ENCODE results near the gene STK16. TPM values are rescaled to one million over a fixed set of nuclear protein-coding genes. Genes with fewer than 3 reads are reported as not detected.

The STK16 gene
- total RNA-seq, 1 experiment from 2014 or later, result 45.2 TPM

DNA sequence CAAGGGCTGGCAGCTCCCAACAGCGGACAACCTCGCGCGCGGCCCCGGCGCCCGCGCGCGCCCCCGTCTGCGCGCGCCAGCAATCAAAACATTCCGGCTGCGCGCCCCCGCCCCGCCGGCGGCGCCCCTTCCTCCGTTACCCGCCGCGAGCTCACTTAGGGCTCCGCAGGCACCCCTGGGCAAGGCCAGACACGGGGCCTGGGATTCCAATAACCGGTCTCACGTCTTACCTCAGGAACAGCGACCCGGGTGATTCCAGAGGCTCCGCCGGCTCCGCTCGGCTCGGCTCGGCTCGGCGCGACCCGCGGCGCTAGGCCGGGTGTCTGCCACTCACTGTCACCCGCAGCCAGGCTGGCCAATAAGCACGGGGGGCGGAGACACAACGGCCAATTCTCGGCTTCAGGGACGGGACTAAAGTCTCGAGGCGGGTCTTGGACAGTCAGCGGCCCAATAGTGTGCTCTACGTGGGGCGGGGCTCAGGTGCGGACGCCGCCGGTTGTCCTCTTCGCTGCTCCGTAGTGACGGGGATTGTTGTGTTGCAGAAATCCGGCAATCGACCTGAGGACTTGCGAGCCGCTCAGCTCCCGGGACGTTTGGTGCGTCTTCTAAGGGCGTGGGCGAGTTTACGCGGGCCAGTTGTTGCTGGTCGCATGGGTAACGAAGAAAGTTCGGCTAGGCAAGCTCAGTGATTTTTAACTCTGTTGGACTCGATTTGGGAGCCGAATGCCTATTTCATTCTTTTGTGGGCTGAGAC, 15.8 kb upstream of the STK16 start, which contains the start of the genes ANKZF1 and ATG9A:
TSS of gene ANKZF1 (plus strand) at position 502 of the 754 bp plus-strand sequence. CDS start 452 bp downstream, outside the sequence.
TSS of gene ATG9A (minus strand) at position 332 of the 754 bp plus-strand sequence. CDS start 1,612 bp downstream, outside the sequence.
- in situ Hi-C loops (cut with HindIII; ENCODE audit: low pct_unique_long_range_greater_than_20kb, low sequenced_read_pairs), result no loop called here

DNA sequence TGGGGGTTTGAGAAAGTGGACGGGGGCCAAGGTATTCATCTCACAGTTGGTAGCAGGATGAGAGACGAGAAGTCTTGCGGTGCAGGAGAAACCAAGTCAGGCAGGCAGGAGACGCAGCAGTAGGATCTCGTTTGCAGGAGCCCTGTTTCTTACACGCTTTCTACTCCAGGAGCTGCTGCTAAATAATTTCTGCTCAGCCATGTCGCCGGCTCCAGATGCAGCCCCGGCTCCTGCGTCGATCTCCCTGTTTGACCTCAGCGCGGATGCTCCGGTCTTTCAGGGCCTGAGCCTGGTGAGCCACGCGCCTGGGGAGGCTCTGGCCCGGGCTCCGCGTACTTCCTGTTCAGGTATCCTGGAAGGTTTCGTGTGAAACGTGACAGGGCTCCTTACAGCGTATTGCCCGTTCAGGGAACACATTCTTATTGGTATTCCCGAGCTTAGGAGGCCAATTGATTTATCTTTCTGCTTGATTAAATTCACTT, 15.2 kb upstream of the STK16 start:
- DNase-seq (ENCODE audit: low read depth), result peak; percentile 54

More for the DNA sequence above, 15.8 kb upstream of the STK16 start, which contains the start of the genes ANKZF1 and ATG9A:
- DNase-seq (ENCODE audit: low read depth), result peak; percentile 96

DNA sequence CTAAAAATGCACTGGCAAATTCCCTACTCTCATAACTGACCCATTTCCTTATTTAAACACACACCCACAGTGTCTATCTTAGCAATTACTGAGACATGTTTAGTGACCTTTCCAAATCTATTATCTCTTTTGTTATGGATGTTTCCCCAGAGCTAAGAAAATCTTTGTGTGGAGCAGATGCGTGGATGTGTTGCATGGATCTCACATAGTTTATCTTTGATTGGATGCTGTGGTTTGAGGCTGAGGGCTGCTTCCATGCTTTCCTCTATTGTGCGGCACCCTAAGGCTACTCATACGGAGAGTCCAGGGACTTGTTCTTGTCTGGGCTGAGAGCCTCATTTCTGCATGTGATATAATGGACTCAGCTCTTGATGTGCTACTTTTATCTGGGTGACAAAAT, 10.9 kb upstream of the STK16 start:
- in situ Hi-C loops (cut with HindIII; ENCODE audit: low pct_unique_long_range_greater_than_20kb, low sequenced_read_pairs), result no loop called here
- DNase-seq (ENCODE audit: low read depth), result no peak

More for the DNA sequence above, 15.2 kb upstream of the STK16 start:
- in situ Hi-C loops (cut with HindIII; ENCODE audit: low pct_unique_long_range_greater_than_20kb, low sequenced_read_pairs), result no loop called here

DNA sequence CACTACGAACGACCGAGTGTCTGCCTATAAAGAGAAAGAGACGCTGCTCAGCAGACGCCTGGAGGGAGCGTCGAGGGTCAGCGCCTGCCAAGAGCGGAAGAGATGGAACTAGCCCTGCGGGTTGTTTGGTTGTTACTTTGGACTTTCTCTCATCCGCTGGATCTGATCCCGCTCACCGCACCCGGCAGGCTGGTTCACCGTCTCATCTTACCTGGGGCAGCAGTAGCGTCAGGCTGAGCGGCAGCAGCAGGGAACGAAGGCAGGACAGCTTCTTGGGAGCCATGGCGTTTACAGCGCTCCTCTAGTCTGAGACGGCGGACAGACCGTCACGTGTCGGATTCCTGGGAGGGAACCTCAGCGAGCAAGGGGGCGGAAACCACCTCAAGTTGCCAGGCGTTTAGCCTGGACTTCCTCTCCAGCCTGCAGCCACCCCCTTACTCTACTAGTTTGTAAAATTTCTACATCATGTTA, 2.0 kb upstream of the STK16 start:
- in situ Hi-C loops (cut with HindIII; ENCODE audit: low pct_unique_long_range_greater_than_20kb, low sequenced_read_pairs), result no loop called here
- DNase-seq (ENCODE audit: low read depth), result no peak

DNA sequence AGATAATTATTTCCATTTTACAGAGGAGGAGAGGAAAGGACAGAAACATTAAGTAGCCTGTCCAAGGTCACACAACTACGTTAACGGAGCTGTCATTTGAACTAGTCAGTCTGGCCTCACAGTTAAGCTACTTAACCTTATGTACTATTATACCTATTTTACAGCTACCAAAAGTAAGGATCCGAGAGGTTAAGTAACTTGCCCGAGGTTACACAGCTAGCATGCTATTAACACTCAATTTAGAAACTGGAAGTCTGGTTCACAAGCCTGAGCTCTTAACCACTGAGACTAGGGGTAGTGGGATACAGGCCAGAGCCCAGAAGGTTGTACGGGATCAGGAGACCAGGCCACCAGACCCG, 511 bp upstream of the STK16 start:
- in situ Hi-C loops (cut with HindIII; ENCODE audit: low pct_unique_long_range_greater_than_20kb, low sequenced_read_pairs), result no loop called here
- DNase-seq (ENCODE audit: low read depth), result no peak

DNA sequence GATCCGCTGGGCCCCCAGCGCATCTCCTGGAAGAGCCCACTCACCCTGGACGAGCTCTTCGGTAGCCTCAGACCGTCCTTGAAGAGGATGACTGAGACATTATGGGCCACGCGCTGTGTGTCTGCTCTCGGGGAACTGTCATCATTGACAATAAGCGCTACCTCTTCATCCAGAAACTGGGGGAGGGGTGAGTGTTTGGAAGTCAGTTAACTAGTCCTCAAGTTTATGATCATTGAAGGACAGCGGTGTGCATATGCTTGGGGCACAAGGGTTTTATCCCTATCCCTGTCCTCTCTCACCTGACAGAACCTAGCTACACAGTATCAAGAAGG, 586 bp downstream of the STK16 start:
- in situ Hi-C loops (cut with HindIII; ENCODE audit: low pct_unique_long_range_greater_than_20kb, low sequenced_read_pairs), result no loop called here
- no peak for DNase-seq (ENCODE audit: low read depth)

DNA sequence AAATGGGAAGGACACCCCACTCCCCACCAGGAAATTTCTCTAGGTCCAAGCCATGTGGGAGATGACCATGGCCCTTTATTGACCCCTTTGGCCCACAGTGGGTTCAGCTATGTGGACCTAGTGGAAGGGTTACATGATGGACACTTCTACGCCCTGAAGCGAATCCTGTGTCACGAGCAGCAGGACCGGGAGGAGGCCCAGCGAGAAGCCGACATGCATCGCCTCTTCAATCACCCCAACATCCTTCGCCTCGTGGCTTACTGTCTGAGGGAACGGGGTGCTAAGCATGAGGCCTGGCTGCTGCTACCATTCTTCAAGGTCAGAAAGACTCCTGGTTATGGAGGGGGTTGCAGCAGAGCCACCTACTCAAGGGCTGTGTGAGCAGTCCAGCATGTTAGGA, 1.3 kb downstream of the STK16 start:
- in situ Hi-C loops (cut with HindIII; ENCODE audit: low pct_unique_long_range_greater_than_20kb, low sequenced_read_pairs), result no loop called here
- no peak for DNase-seq (ENCODE audit: low read depth)

DNA sequence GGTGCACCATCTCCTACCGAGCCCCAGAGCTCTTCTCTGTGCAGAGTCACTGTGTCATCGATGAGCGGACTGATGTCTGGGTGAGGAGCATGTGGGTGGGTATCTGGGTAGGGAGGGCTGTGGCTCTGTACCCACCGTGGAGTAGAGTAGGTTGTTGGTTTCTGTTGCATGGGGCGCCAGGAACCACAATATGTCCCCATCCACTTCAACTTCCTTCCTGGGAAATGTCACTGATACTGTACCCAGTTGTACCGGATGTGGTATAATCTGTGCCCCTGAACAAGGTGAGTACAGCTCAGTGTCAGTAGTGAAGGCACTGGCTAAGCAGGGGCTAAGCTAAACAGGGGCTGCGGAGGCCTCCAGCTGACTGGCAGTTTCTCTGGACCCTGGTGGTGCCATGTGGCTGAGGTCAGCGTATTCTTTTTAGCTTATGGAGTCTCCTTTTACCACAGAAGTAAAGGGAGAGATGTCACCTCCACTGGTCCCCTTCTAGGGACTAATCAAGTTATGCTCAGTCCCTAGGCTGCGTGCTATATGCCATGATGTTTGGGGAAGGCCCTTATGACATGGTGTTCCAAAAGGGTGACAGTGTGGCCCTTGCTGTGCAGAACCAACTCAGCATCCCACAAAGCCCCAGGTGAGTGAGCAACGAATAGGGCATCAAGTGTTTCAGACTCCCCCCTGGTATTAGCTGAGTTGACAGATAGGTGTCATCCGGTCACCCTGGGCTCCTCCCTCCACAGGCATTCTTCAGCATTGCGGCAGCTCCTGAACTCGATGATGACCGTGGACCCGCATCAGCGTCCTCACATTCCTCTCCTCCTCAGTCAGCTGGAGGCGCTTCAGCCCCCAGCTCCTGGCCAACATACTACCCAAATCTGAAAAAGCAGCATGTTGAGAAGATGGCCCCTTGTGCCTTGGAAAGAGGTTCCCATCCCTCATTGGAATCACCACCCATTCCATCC, 2.7 kb downstream of the STK16 start:
- in situ Hi-C loops (cut with HindIII; ENCODE audit: low pct_unique_long_range_greater_than_20kb, low sequenced_read_pairs), result no loop called here
- DNase-seq (ENCODE audit: low read depth), result no peak

DNA sequence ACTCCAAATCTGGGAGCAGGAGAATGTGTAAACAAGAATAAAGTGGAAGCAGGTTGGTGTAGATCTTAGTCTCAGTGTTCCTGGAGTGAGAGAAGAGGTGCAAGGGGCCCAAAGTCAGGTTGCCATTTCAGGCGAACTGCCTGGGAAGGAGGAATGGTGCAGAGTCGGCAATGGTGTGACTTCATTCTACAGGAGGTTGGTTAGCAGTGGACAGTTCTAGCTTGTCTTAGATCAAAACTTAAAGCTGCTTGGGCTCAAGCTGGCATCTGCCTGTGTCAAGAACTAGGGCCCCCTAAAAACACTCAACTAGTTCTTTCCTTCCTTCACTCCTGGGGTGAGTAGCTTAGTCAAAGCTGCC, 3.5 kb downstream of the STK16 start:
- no peak for DNase-seq (ENCODE audit: low read depth)
- in situ Hi-C loops (cut with HindIII; ENCODE audit: low pct_unique_long_range_greater_than_20kb, low sequenced_read_pairs), result no loop called here

DNA sequence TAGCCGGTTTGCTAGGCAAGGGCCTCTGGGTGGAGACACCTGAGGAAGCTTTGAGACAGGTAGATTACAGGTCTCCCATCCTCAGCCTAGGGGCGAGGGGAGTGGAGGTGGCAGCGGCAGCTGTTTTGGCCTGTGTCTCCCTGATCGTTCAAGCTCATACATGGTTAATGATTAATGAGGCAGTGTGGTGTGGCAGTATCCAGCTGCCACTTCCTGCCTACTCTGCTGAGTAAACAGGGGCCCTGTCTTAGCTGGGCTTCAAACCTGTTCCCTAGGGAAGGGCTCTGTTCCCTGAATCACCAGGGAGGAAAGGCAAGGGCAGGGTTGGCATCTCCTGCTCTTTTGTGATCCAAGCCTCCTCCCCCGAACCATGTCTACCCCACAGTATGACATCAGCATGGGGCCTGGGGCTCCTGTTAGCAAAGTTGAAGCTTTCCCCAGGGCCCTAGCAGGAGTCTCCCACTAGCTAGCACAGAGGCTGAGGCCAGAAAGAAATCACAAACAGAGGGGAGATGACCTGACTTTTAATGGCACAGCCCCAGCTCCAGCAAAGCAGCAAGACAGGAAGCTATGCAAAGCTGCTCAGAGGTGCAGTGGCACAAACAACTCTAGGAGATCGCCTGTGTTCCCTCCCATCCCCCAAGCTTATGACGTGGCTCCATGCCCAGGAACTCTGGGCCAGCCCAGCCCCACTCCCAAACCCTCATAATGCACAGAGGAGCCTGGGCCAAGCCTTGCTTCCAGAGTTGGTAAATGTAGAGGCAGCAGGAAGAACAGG, 4.1 kb downstream of the STK16 start:
- in situ Hi-C loops (cut with HindIII; ENCODE audit: low pct_unique_long_range_greater_than_20kb, low sequenced_read_pairs), result no loop called here
- peak; percentile 86 for DNase-seq (ENCODE audit: low read depth)

DNA sequence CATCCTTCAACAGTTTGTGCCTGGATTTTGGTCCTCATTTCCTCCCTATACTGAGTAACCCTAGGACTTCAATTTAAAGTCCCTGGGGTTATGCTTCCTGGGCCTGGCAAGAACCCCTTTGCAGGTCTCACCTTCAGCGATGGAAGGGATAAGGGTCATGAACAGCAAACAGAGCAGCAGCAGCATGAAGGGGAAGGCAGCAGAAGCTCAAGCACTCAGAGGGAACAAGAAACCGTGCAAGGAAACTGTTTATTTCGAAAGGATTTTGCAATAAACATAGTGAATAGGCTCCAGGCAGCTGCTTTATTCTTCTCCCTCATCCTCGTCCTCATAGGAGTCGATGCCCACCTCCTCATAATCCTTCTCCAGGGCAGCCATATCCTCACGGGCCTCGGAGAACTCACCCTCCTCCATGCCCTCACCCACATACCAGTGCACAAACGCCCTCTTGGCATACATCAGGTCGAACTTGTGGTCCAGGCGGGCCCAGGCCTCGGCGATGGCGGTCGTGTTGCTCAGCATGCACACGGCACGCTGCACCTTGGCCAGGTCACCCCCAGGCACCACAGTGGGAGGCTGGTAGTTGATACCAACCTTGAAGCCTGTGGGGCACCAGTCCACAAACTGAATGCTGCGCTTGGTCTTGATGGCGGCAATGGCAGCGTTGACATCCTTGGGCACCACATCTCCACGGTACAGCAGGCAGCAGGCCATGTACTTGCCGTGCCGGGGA, 4.9 kb downstream of the STK16 start:
- no peak for DNase-seq (ENCODE audit: low read depth)
- in situ Hi-C loops (cut with HindIII; ENCODE audit: low pct_unique_long_range_greater_than_20kb, low sequenced_read_pairs), result no loop called here

DNA sequence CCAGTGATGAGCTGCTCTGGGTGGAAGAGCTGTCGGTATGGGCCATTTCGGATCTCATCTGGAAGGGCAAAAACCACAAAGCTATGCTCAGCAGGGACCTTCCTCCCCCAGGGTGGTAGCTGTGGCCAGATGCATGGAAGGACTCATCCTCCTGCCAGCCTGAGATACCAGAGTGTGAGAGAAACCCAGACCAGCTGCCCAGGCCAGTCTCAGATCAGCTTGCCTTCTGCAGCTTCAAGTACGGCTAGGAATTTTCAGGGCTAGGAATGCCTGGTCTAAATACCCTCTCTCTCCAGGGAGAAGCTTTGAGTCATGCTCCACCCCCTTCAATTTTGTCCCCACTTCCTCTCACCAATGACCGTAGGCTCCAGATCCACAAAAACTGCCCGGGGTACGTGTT, 6.4 kb downstream of the STK16 start:
- DNase-seq (ENCODE audit: low read depth), result no peak
- in situ Hi-C loops (cut with HindIII; ENCODE audit: low pct_unique_long_range_greater_than_20kb, low sequenced_read_pairs), result no loop called here

DNA sequence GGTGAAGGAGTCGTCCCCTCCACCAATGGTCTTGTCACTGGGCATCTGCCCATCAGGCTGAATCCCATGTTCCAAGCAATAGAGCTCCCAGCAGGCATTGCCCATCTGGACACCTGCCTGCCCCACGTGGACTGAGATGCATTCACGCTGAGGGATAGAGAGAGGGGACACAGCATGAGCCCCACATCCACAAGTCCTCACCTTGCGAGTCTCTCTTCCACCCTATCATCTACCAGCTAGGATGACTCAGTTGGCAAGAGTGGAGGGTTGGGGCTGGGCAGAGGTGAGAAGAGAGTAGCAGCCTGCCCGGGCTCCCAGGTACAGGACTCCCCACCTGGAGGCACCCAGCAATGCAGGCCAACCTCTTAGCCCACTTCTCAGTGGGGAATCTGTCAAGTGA, 6.8 kb downstream of the STK16 start:
- in situ Hi-C loops (cut with HindIII; ENCODE audit: low pct_unique_long_range_greater_than_20kb, low sequenced_read_pairs), result no loop called here
- DNase-seq (ENCODE audit: low read depth), result no peak

DNA sequence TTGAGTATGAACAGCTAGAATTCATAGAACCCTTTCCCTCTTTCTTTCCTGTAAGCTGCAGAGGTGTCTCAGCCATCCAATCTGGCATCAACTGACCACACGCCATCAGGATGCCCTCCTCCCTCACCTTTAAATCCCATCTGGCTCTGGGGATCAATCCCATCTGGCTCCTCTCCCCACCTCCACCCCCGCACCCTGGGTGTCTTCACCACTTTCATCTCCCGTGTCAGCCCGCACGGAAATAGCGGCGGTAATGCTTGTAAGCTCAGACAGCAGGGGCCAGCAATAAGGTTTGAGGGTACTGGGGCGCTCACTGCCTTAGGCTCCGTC, 7.3 kb downstream of the STK16 start:
- no peak for DNase-seq (ENCODE audit: low read depth)
- in situ Hi-C loops (cut with HindIII; ENCODE audit: low pct_unique_long_range_greater_than_20kb, low sequenced_read_pairs), result no loop called here

DNA sequence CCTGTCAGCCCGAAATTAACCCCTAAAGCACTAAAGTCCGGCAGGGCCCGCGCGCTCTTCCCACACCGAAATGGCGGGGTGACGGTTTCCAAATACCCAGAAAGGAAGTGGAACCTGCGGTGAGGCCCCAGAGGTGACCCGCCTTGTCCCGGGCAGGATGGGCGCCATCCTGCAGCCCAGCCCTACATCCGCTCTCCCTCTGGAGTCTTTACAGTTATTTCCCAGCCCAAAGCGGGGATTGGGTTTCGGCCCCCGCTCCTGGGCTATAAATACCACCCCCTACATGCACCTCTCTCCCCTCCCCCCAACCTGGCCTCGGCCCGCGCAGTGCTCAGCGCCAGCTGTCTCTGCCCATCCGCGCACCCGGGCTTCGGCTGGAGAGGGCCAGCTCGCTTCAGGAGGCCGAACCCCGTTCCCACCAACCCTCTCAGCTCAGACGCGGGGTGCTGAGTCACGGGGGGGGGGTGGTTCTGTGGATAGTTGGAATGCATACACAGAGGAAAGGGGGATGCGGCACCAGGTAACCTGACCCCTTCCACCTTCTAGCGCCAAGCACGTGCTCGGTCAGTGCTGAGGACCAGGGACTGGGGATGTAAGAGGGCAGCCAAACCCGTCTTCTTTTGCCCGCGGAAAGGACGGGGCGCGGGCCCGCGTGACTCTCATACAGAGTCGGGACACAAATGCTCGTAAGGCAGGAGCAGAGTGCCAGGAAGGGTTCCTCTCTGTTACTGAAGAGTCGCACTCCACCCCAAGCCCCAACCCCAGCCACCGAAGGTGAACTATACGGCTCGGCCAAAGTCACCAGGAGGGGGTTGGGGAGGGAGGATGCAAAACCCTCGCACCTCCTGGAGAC, 7.8 kb downstream of the STK16 start, which contains the start of gene TUBA4B:
TSS of gene TUBA4B (plus strand) at position 344 of the 853 bp plus-strand sequence. CDS start at position 509, 165 bp downstream.
- in situ Hi-C loops (cut with HindIII; ENCODE audit: low pct_unique_long_range_greater_than_20kb, low sequenced_read_pairs), result no loop called here
- DNase-seq (ENCODE audit: low read depth), result peak; percentile 23

DNA sequence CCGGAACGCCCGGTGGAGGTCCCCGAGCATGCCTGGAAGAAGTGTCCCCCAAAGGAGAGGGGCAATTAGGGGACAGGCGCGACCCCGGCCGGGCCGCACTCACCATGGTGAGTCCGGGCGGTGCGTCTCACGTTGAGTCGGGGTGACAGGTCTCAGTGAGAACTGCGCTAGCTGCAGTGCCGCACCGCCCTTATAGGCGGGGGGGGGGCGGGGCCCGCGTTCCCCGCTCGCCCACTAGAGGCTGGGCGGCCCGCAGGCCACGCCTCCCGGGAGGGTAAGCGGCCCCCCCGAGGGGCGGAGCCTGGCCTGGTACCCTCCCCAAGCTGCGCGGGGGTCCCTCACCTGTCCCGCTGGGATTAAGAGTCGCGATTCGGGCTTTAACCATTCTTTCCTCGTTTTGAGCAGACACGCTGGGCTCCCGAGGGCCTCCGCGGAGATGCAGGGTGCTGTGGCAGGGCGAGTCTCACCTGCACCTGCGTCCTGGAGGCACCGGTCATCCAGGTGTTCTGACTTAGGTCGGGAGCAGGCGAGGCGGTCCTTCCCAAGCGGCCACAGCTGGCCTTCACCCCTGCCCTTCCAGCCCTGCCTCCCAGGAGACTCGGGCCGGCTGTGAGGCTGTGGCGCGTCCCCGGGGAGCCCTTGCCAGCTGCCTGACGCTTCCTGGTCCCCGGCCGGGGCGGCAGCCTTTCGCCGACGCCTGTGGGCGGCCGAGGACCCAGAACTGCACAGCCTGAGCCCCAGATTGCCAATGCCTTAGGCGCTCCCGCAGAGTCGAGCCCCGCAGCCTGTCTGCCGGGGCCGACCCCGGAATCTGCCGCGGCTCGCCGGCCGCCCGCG, 8.7 kb downstream of the STK16 start, which contains the start of gene TUBA4A:
TSS of gene TUBA4A (minus strand) at position 166 of the 837 bp plus-strand sequence. CDS start at position 106, 60 bp downstream.
- DNase-seq (ENCODE audit: low read depth), result peak; percentile 81
- in situ Hi-C loops (cut with HindIII; ENCODE audit: low pct_unique_long_range_greater_than_20kb, low sequenced_read_pairs), result no loop called here

Measured in Caki2 (cell line).